SK-MEL-5 (cell line): Measurements from ENCODE around the gene SDK2. TPM values are rescaled to one million over a fixed set of nuclear protein-coding genes. Genes with fewer than 3 reads are reported as not detected.

Experiments used
- DNase-seq: peaks from one replicate; pipeline ENCODE4 v3.0.0-alpha.2; 2016; ENCODE audit warnings: low read depth, low spot score
- in situ Hi-C: cut with HindIII; loops from 2 replicates; pipeline ENCODE4 v1.10.0; 2016; ENCODE audit warnings: low sequenced_read_pairs, high pct_unique_total_duplicates, low pct_unique_long_range_greater_than_20kb
- total RNA-seq: library from RNA; depleted of rRNA; stranded (reverse); fragments of >200 nt; shearing (Covaris generic); gene quantifications from 2 replicates; pipeline ENCODE4 v1.2.3, GENCODE V29; 2014

The SDK2 gene
- total RNA-seq, 1 experiment from 2014 or later: 1.3 TPM

- DNase-seq: no peak
- in situ Hi-C loops: no loop called here
Measured at GRCh38 chr17:73493956-73494926, 150.0 kb downstream of the SDK2 start.

DNA sequence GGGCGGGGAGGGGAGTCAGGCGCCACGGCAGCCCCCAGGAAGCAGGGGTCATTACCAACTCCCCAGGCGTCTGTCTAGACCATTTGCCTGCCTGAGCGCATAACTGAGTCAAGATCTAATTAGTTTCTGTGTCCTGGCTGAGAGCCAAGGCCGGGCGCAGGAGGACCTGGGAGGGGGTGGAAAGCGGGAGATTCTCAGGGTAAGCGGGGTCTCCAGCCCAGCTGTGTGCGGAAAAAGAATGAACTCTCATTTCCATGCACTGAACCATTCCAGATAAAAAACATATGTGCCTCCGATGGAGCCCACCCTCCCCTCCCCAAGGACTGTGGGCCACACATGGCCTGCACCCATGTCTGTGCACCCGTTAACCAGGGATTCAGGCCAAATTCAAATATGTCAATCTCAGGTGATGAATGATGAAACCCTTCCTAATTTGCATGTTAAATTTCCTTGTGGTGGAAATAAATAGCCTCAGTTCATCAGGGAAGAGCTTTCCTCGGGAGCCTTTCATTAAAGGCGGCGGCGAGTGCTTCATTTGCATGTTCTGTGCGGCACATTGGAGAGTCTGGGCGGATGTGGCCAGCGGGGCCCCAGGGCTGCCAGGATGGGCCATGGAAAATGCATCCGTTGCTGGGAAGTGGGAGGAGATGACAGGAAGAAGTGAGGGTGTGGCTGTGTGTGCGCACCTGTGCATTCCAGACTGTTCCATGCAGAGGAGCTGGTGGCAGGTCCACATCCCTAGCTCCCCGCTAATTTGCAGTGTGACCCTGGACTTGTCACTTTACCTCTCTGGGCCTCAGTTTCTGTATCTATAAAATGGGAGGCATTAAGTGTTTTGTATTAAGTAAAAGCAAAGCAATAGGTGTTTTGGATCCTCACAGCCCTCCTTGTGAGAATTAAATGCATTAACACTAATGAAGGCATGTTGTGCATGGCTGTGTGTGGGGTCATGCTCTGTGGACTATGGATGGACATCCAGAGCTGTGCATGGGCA is 151.1 kb downstream of the SDK2 start:
- DNase-seq: no peak
- in situ Hi-C loops: no loop called here

DNA sequence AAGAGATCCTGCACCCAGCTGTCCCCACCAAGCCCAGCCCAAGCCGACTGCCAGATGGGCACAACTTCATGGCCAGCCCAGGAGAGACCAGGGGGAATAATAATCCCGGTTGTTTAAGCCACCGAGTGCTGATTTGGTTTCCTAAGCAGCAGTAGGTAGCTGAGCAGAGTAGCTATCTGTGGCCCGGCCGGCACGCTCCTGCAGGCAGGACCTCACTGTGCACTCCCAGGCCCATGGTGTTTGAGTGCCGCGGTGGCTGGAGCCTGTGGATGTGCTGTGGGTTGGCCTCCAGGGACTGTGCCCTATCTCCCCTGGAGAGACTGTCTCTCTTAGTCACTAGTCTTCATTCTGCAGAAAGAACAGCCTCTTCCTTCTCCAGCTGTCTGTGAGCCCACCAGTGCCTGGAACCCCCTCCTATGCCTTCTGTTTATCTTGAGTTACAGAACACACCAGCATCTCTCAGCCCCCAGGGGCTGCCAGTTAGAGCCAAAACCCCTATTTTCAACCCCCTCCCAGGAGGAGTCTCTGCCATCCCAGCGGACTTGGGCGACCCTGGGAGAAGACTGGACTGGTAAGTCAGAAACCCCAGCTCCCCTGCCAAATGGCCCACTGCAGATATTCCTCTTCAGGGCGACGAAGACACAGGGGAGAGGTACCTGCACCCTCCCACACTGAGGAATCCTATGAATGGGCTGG is 152.0 kb downstream of the SDK2 start:
- in situ Hi-C loops: no loop called here

DNA sequence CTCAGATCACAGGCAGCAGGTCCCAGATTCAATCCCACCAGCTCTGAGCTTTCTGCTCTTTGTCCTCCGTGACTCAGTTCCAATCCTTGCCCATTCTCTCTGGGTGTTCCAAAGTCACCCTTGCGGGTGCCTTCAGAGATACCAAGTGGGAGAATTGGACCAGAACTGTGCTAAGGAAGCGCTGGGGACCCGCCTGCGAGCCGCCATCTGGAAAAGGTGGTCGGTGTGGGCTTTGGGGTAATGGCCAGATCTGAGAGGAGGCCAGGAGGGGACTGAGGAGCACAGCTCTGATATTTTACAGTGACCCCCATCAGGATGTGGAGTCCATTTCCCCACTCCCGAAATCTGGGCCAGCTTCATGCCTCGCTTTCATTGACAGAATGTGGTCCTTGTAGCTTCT is 152.6 kb downstream of the SDK2 start:
- in situ Hi-C loops: no loop called here
- DNase-seq: no peak

More for the DNA sequence above, 152.0 kb downstream of the SDK2 start:
- no peak for DNase-seq

DNA sequence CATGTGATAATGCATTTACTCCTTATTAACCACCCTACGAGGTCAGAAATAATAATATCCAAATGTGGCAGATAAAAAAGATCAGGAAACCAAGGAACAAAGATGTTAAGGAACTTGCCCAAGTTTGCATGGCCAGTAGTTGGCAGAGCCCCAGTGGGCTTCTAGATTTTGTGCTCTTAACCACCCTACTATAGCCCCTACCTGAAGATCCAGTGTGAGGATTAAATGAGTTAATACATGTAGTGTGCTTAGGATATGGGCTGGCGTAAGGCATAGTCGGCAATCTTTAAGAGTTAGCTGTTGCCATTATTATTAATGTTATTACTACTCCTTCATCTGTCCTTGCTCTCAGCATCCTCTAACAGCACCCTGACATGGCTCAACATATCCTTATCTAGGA is 153.4 kb downstream of the SDK2 start:
- DNase-seq: no peak
- in situ Hi-C loops: no loop called here

- in situ Hi-C loops: no loop called here
Measured at GRCh38 chr17:73489991-73490390, 154.3 kb downstream of the SDK2 start.

GRCh38 chr17:73489333-73489732 is 154.9 kb downstream of the SDK2 start:
- in situ Hi-C loops: no loop called here

More at GRCh38 chr17:73489991-73490390, 154.3 kb downstream of the SDK2 start:
- no peak for DNase-seq

GRCh38 chr17:73485130-73485529 is 159.1 kb downstream of the SDK2 start:
- in situ Hi-C loops: no loop called here
- no peak for DNase-seq

More at GRCh38 chr17:73489333-73489732, 154.9 kb downstream of the SDK2 start:
- DNase-seq: no peak

DNA sequence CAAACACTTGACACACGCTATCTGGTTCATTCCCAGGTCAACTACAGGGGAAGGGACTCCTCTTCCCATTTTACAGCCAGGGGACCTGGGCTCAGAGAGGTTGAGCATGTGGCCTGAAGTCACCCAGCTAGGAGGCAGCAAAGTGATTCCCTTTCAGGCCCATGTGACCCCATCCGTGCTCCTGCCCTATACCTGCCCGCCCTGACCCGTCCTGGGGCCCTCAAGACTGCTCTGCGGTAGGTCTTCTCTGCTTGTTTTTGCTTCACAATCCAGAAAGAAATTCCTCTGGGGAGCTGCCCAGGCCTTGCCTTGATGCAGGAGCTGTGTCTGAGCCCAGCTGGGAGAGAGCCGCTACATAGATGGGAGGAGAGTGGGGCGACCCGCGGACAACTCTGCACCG is 161.4 kb downstream of the SDK2 start:
- no peak for DNase-seq
- in situ Hi-C loops: no loop called here

- in situ Hi-C loops: no loop called here
- DNase-seq: no peak
Measured at GRCh38 chr17:73482251-73482716, 162.0 kb downstream of the SDK2 start.

- DNase-seq: no peak
- in situ Hi-C loops: no loop called here
Measured at GRCh38 chr17:73481676-73482075, 162.6 kb downstream of the SDK2 start.

GRCh38 chr17:73480740-73481139 is 163.5 kb downstream of the SDK2 start:
- no peak for DNase-seq
- in situ Hi-C loops: no loop called here

- DNase-seq: peak; percentile 56
- in situ Hi-C loops: no loop called here
Measured at GRCh38 chr17:73478768-73479424, 165.3 kb downstream of the SDK2 start.

DNA sequence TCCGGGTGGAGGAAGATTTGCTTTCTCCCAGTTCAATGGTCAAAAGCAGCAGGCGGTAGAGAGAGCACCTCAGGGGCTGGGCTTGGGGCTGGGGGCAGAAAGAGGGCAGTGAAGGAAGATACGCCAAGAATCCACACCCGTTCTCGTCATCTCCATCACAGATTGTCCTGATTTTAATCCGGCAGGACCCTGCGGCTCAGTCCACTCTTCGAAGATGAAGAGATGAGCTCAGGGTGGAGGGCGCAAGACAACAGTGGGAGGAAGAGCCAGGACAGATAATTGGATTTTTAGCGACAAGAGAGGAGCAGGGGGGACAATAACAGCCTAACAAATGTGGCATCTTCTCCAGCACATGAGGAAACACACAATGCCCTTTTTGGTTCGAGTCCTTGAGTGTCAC is 165.9 kb downstream of the SDK2 start:
- DNase-seq: no peak
- in situ Hi-C loops: no loop called here

GRCh38 chr17:73476890-73477350 is 167.3 kb downstream of the SDK2 start:
- in situ Hi-C loops: no loop called here
- no peak for DNase-seq

- DNase-seq: peak; percentile 49
- in situ Hi-C loops: no loop called here
Measured at GRCh38 chr17:73474370-73474988, 169.8 kb downstream of the SDK2 start.
